H9 (cell line): ENCODE results near the gene ERFE. TPM values are rescaled to one million over a fixed set of nuclear protein-coding genes. Genes with fewer than 3 reads are reported as not detected.

Source experiments
- DNase-seq: peaks from one replicate; pipeline ENCODE4 v3.0.0-alpha.2; 2017
- H2AFZ ChIP-seq: one replicate; pipeline ENCODE4 v1.6.1; 2013; ENCODE audit warnings: mild to moderate bottlenecking, low read length, control low read depth, moderate library complexity
- H2AK5ac ChIP-seq: 2 replicates; pipeline ENCODE4 v1.6.1; 2013; ENCODE audit warnings: low read length, control low read depth, mixed read lengths; ENCODE audit not compliant: insufficient read length
- H2BK120ac ChIP-seq: one replicate; pipeline ENCODE4 v1.6.1; 2013; ENCODE audit warnings: low read depth, mild to moderate bottlenecking, low read length, control low read depth, inconsistent platforms; ENCODE audit not compliant: poor library complexity, severe bottlenecking
- H2BK12ac ChIP-seq: 2 replicates; pipeline ENCODE4 v1.6.1; 2013; ENCODE audit warnings: low read length, control low read depth, mixed read lengths, low read depth; ENCODE audit not compliant: insufficient read length
- H2BK15ac ChIP-seq: 2 replicates; pipeline ENCODE4 v1.6.1; 2013; ENCODE audit warnings: low read depth, low read length, control low read depth
- H2BK20ac ChIP-seq: one replicate; pipeline ENCODE4 v1.6.1; 2013; ENCODE audit warnings: low read depth, mild to moderate bottlenecking, low read length, control low read depth, inconsistent platforms; ENCODE audit not compliant: poor library complexity, severe bottlenecking
- H2BK5ac ChIP-seq: 2 replicates; pipeline ENCODE4 v1.6.1; 2013; ENCODE audit warnings: low read length, control low read depth, mixed read lengths; ENCODE audit not compliant: insufficient read length
- H3K14ac ChIP-seq: 2 replicates; pipeline ENCODE4 v1.6.1; 2013; ENCODE audit warnings: low read length, control low read depth; ENCODE audit not compliant: insufficient read depth
- H3K18ac ChIP-seq: 2 replicates; pipeline ENCODE4 v1.6.1; 2013; ENCODE audit warnings: low read depth, mild to moderate bottlenecking, mixed read lengths, low read length, control low read depth; ENCODE audit not compliant: insufficient read length
- H3K23ac ChIP-seq: 2 replicates; pipeline ENCODE4 v1.6.1; 2013; ENCODE audit warnings: low read length, control low read depth, mixed read lengths, low read depth; ENCODE audit not compliant: insufficient read length
- H3K23me2 ChIP-seq: 2 replicates; pipeline ENCODE4 v1.6.1; 2013; ENCODE audit warnings: low read depth, mild to moderate bottlenecking, mixed read lengths, low read length, control low read depth; ENCODE audit not compliant: insufficient read length, poor library complexity, severe bottlenecking
- H3K27ac ChIP-seq: 2 replicates; pipeline ENCODE4 v1.5.1; 2013; ENCODE audit warnings: low read length, control low read depth, mixed read lengths, low read depth; ENCODE audit not compliant: insufficient read length
- H3K27me3 ChIP-seq: 2 replicates; pipeline ENCODE4 v1.6.1; 2013; ENCODE audit warnings: low read length, control low read depth, inconsistent platforms; ENCODE audit not compliant: insufficient read depth
- H3K4ac ChIP-seq: 2 replicates; pipeline ENCODE4 v1.6.1; 2013; ENCODE audit warnings: low read depth, mild to moderate bottlenecking, control low read depth, inconsistent platforms, low read length, moderate library complexity
- H3K4me1 ChIP-seq: 2 replicates; pipeline ENCODE4 v1.6.1; 2013; ENCODE audit warnings: low read length, control low read depth, inconsistent platforms; ENCODE audit not compliant: insufficient read depth
- H3K4me2 ChIP-seq: 2 replicates; pipeline ENCODE4 v1.6.1; 2013; ENCODE audit warnings: low read length, control low read depth, mixed read lengths; ENCODE audit not compliant: insufficient read length, insufficient read depth
- H3K56ac ChIP-seq: 2 replicates; pipeline ENCODE4 v1.6.1; 2013; ENCODE audit warnings: low read depth, mild to moderate bottlenecking, mixed read lengths, low read length, control low read depth; ENCODE audit not compliant: insufficient read length
- H3K79me1 ChIP-seq: 2 replicates; pipeline ENCODE4 v1.6.1; 2013; ENCODE audit warnings: low read depth, mild to moderate bottlenecking, moderate library complexity, low read length, control low read depth, inconsistent platforms; ENCODE audit not compliant: insufficient read depth, poor library complexity, severe bottlenecking
- H3K79me2 ChIP-seq: 2 replicates; pipeline ENCODE4 v1.6.1; 2013; ENCODE audit warnings: low read length, control low read depth, inconsistent platforms; ENCODE audit not compliant: insufficient read depth
- H3K9ac ChIP-seq: 2 replicates; pipeline ENCODE4 v1.6.1; 2013; ENCODE audit warnings: low read length, control low read depth, mixed read lengths; ENCODE audit not compliant: insufficient read length; ENCODE audit errors: extremely low read depth
- H3K9me3 ChIP-seq: one replicate; pipeline ENCODE4 v1.6.1; 2013; ENCODE audit warnings: low read depth, low read length, inconsistent platforms; ENCODE audit not compliant: control insufficient read depth
- H3T11ph ChIP-seq: one replicate; pipeline ENCODE4 v1.6.1; 2013; ENCODE audit warnings: mild to moderate bottlenecking, low read length, control low read depth, inconsistent platforms
- H4K20me1 ChIP-seq: one replicate; pipeline ENCODE4 v1.6.1; 2013; ENCODE audit not compliant: control insufficient read depth, insufficient read length, insufficient read depth
- H4K5ac ChIP-seq: 2 replicates; pipeline ENCODE4 v1.6.1; 2013; ENCODE audit warnings: low read depth, mild to moderate bottlenecking, mixed read lengths, low read length, control low read depth; ENCODE audit not compliant: insufficient read length
- H4K8ac ChIP-seq: replicated peaks from 2 replicates; pipeline ENCODE4 v1.6.1; 2013; ENCODE audit warnings: low read length, control low read depth, mixed read lengths, low read depth; ENCODE audit not compliant: insufficient read length
- H4K91ac ChIP-seq: 2 replicates; pipeline ENCODE4 v1.6.1; 2013; ENCODE audit warnings: low read depth, mild to moderate bottlenecking, moderate library complexity, mixed read lengths, low read length, control low read depth; ENCODE audit not compliant: insufficient read length
- H3K27ac Mint-ChIP-seq, 3 experiments: 2 replicates in 2 of 3; 3 replicates in 1 of 3; pipeline ENCODE4 v1.8.0; 2020 to 2021; ENCODE audit warnings: mixed read lengths in 3 of 3, mild to moderate bottlenecking in 1 of 3, moderate library complexity in 1 of 3
- H3K27me3 Mint-ChIP-seq: 2 replicates; pipeline ENCODE4 v1.8.0; 2021; ENCODE audit warnings: low read depth, mild to moderate bottlenecking, moderate library complexity, mixed read lengths
- H3K36me3 Mint-ChIP-seq, 3 experiments: 2 replicates in 2 of 3; 3 replicates in 1 of 3; pipeline ENCODE4 v1.8.0; 2020 to 2021; ENCODE audit warnings: low read depth in 3 of 3, mixed read lengths in 3 of 3; ENCODE audit not compliant: insufficient read depth in 1 of 3
- H3K4me1 Mint-ChIP-seq, 2 experiments: 2 replicates each; pipeline ENCODE4 v1.8.0; 2020; ENCODE audit warnings: mixed read lengths in 2 of 2
- H3K4me3 Mint-ChIP-seq, 2 experiments: 2 replicates in 1 of 2; 3 replicates in 1 of 2; pipeline ENCODE4 v1.8.0; 2020 to 2021; ENCODE audit warnings: mild to moderate bottlenecking in 2 of 2, mixed read lengths in 2 of 2, moderate library complexity in 1 of 2
- H3K9me3 Mint-ChIP-seq, 2 experiments: 2 replicates in 1 of 2; 3 replicates in 1 of 2; pipeline ENCODE4 v1.8.0; 2020; ENCODE audit warnings: mild to moderate bottlenecking in 2 of 2, mixed read lengths in 2 of 2, moderate library complexity in 1 of 2
- CTCF ChIP-seq: fragments of 200-600 bp; sonication (generic); conservative IDR thresholded peaks from 3 replicates; pipeline ENCODE4 v1.8.0; 2021; ENCODE audit warnings: antibody characterized with exemption, mild to moderate bottlenecking
- WGBS: extraction: QIAGEN DNeasy Blood & Tissue Kit; methylation state at CpG from one replicate; pipeline ENCODE4 v1.1.7; 2013; ENCODE audit warnings: missing lambda C conversion rate, low lambda C conversion rate, mixed read lengths; ENCODE audit not compliant: insufficient read length; ENCODE audit errors: extremely low coverage; 5-methylcytosine and 5-hydroxymethylcytosine counted together
- total RNA-seq: library from RNA; stranded (reverse); gene quantifications from 2 replicates; pipeline ENCODE4 v1.2.1, GENCODE V29; 2021

ERFE gene
- total RNA-seq, 1 experiment from 2014 or later = 2.1 TPM

DNA sequence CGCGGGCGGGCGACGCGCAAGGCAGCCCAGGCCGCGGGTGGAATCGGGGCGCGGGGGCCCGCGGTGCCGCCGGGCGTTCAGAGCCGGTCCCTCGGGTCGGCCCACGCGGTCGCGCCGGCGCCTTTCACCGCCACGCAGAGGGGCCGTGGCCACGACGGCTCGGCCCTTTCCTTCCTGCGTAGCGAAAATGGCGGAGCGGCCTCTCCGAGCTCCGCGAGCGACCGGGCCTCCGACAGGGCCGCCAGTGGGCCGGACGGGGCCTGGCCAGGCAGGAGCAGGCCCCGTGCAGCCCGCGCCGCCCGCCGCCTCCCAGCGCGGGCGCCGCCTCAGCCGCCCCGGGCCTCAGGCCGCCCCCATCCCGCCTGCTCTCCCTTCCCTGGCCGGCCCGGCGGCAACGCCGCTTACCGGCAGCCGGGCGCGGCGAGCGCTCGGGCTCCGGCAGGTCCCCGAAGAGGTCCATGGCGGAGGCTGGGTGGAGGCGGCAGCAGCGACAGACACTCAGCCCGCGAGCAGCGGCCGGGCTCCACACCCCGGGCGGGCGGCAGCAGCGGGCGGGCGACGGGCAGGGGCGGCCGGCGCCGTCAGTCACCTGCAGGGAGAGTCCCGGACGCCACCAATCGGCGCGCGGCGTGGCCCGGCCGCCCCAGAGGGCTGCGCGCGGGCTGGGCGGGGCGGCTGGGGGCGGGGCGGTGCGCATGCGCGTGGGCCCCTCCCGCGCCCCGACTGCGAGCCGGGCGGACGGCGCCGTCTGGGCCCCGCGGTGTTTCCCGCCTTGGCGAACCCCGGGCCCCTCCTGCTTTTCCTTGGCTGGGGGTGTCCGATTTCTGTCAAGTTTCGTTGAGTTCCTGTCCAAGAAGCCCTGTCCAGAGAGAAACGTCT, 44.6 kb downstream of the ERFE start, which contains the start of gene ILKAP:
Gene ILKAP, minus strand, starts transcription at position 602 of the 879 bp plus-strand sequence. Its CDS starts 142 bp downstream, at position 460.
- Histone ChIP-seq H3K9ac (peak within 1 kb of the TSS; percentile 66), H2BK15ac (no peak within 1 kb of the TSS), H3K79me1 (peaks cover 16% of the 10 kb centered on the region), H3K79me2 (peaks cover 24% of the 10 kb centered on the region; the same call in 1 of the 2 replicates), H3K56ac (no peak within 1 kb of the TSS), H4K91ac (no peak within 1 kb of the TSS), H2BK120ac (no peak within 1 kb of the TSS), H3K27ac (no peak within 1 kb of the TSS), H3T11ph (no peak within 1 kb of the TSS), H2BK12ac (no peak within 1 kb of the TSS), H3K23ac (no peak within 1 kb of the TSS), H3K4me2 (peak within 1 kb of the TSS; percentile 82), H4K5ac (no peak within 1 kb of the TSS), H3K4ac (no peak within 1 kb of the TSS), H2BK20ac (no peak within 1 kb of the TSS), H3K23me2 (peaks cover 8% of the 10 kb centered on the region), H2BK5ac (no peak within 1 kb of the TSS), H3K18ac (peak within 1 kb of the TSS; percentile 71), H2AK5ac (no peak within 1 kb of the TSS), H4K8ac (no peak within 1 kb of the TSS), H4K20me1 (no peaks in the 10 kb centered on the region), H2AFZ (no peak within 1 kb of the TSS), H3K14ac (peak within 1 kb of the TSS; percentile 84), H3K4me1 (no peaks in the 10 kb centered on the region), H3K27me3 (no peaks in the 10 kb centered on the region), H3K9me3 (no peaks in the 10 kb centered on the region)
- no peak for TF ChIP-seq CTCF
- Mint-ChIP-seq H3K4me3 (peak within 1 kb of the TSS; percentile 84 to 90), H3K27ac (peak within 1 kb of the TSS; percentile 52 to 95 (median 90); a peak in 4 of 7 replicates), H3K36me3 (peaks cover 3 to 10% (median 8%) of the 10 kb centered on the region in 3 experiments; a peak in 6 of 7 replicates), H3K27me3 (peaks cover 11% of the 10 kb centered on the region), H3K4me1 (peaks cover 7 to 11% of the 10 kb centered on the region in 2 experiments), H3K9me3 (peaks cover 8 to 12% of the 10 kb centered on the region in 2 experiments; a peak in 4 of 5 replicates)
- DNase-seq = peak; percentile 88
- WGBS = no CpG with 5 or more reads among the region's 126 CpGs
